ENCODE results near the gene CFD. TPM values are rescaled to one million over a fixed set of nuclear protein-coding genes. Genes with fewer than 3 reads are reported as not detected.
A peak's percentile ranks its signal among the peaks of the same experiment; 100 is the strongest.

The CFD gene
- total and polyA plus RNA-seq, 4 donors: 4.5 to 20.2 (median 13.6) TPM

GRCh38 chr19:871446-872265, 12.2 kb downstream of the CFD start:
- no peak for DNase-seq (ENCODE audit: low spot score)
- H3K27ac ChIP-seq (ENCODE audit: low read depth in 1 of 2, low read length in 2 of 2): no peak overlapping the region

GRCh38 chr19:872266-872951, 12.9 kb downstream of the CFD start:
- peak; percentile 65 for DNase-seq (ENCODE audit: low spot score)
- 81% methylated on average over 27 of the region's 27 CpGs for WGBS
- no peak overlapping the region for H3K4me3 ChIP-seq (ENCODE audit: low read depth in 1 of 3, low read length in 3 of 3)
- H3K27me3 ChIP-seq (ENCODE audit: control insufficient read depth in 4 of 4, insufficient read depth in 4 of 4, low read length in 3 of 4): no peaks in the 10 kb centered on the region
- no peak overlapping the region for H3K27ac ChIP-seq (ENCODE audit: low read depth in 1 of 2, low read length in 2 of 2)
- TF ChIP-seq TAF1 (conservative IDR thresholded peaks at IDR 0.05): no peak
- TF ChIP-seq ATF3 (IDR thresholded peaks at IDR 0.05): no peak
- TF ChIP-seq FOXA2 (IDR thresholded peaks at IDR 0.05): no peak
- TF ChIP-seq CTCF (IDR thresholded peaks at IDR 0.05; ENCODE audit: low read depth, low read length, missing input control): no peak
- TF ChIP-seq HNF4G (IDR thresholded peaks at IDR 0.05): no peak
- TF ChIP-seq SP1 (IDR thresholded peaks at IDR 0.05): no peak
- TF ChIP-seq RXRA (IDR thresholded peaks at IDR 0.05): no peak
- no peak for TF ChIP-seq ZBTB33 (IDR thresholded peaks at IDR 0.05)
- TF ChIP-seq EGR1 (IDR thresholded peaks at IDR 0.05; ENCODE audit: low read depth in 2 of 2): no peak
- no peak overlapping the region for H3K9ac ChIP-seq (ENCODE audit: low read depth in 1 of 2, low read length in 2 of 2)
- no peaks in the 10 kb centered on the region for H3K4me1 ChIP-seq (ENCODE audit: control insufficient read depth in 4 of 4, insufficient read depth in 4 of 4, low read length in 3 of 4)
- no peaks in the 10 kb centered on the region for H3K9me3 ChIP-seq (ENCODE audit: control insufficient read depth in 4 of 4, low read length in 3 of 4)
- peaks cover 9 to 53% (median 13%) of the 10 kb centered on the region in 4 donors for H3K36me3 ChIP-seq (ENCODE audit: control insufficient read depth in 4 of 4, insufficient read depth in 3 of 4, low read depth in 1 of 4, low read length in 3 of 4)

More at GRCh38 chr19:871446-872265, 12.2 kb downstream of the CFD start:
- Histone ChIP-seq H3K4me3 (ENCODE audit: low read depth in 1 of 3, low read length in 3 of 3) (no peak overlapping the region), H3K36me3 (ENCODE audit: control insufficient read depth in 4 of 4, insufficient read depth in 3 of 4, low read depth in 1 of 4, low read length in 3 of 4) (peaks cover 10 to 50% (median 13%) of the 10 kb centered on the region in 4 donors), H3K9me3 (ENCODE audit: control insufficient read depth in 4 of 4, low read length in 3 of 4) (no peaks in the 10 kb centered on the region), H3K4me1 (ENCODE audit: control insufficient read depth in 4 of 4, insufficient read depth in 4 of 4, low read length in 3 of 4) (no peaks in the 10 kb centered on the region), H3K27me3 (ENCODE audit: control insufficient read depth in 4 of 4, insufficient read depth in 4 of 4, low read length in 3 of 4) (no peaks in the 10 kb centered on the region), H3K9ac (ENCODE audit: low read depth in 1 of 2, low read length in 2 of 2) (no peak overlapping the region)
- 94% methylated on average over 24 of the region's 33 CpGs for WGBS
- TF ChIP-seq HNF4G (IDR thresholded peaks at IDR 0.05): no peak
- TF ChIP-seq FOXA1 (IDR thresholded peaks at IDR 0.05): no peak
- TF ChIP-seq ZBTB33 (IDR thresholded peaks at IDR 0.05): no peak
- no peak for TF ChIP-seq JUND (IDR thresholded peaks at IDR 0.05)
- TF ChIP-seq CTCF (IDR thresholded peaks at IDR 0.05; ENCODE audit: low read depth, low read length, missing input control): no peak
- TF ChIP-seq NR2F2 (IDR thresholded peaks at IDR 0.05): no peak
